Astrocyte (in vitro differentiated cells and primary cell): ENCODE data around the gene DHRS12. TPM values are rescaled to one million over a fixed set of nuclear protein-coding genes. Genes with fewer than 3 reads are reported as not detected.
A peak's percentile ranks its signal among the peaks of the same experiment; 100 is the strongest.

ENCODE experiments used
- DNase-seq: peaks from one replicate; pipeline ENCODE4 v3.0.0-alpha.2; 2010; ENCODE audit warnings: low read depth
- FAIRE-seq: peaks from 2 replicates; lab custom pipeline; 2011; peaks lifted over from hg19 to GRCh38; lab: Jason Lieb, UNC
- H2AFZ ChIP-seq: 2 replicates; pipeline ENCODE4 v1.6.0; 2012; ENCODE audit warnings: low read depth, low read length, inconsistent platforms
- H3K27ac ChIP-seq: 2 replicates; pipeline ENCODE4 v1.5.1; 2011; ENCODE audit warnings: low read depth, low read length, inconsistent platforms
- H3K27me3 ChIP-seq: 2 replicates; pipeline ENCODE4 v1.6.0; 2011; ENCODE audit warnings: low read length, inconsistent platforms; ENCODE audit not compliant: insufficient read depth
- H3K36me3 ChIP-seq: 2 replicates; pipeline ENCODE4 v1.5.1; 2011; ENCODE audit warnings: low read length, inconsistent platforms; ENCODE audit not compliant: insufficient read depth
- H3K4me1 ChIP-seq: 2 replicates; pipeline ENCODE4 v1.5.1; 2011; ENCODE audit warnings: low read length, inconsistent platforms; ENCODE audit not compliant: insufficient read depth
- H3K4me2 ChIP-seq: 2 replicates; pipeline ENCODE4 v1.6.0; 2012; ENCODE audit warnings: low read length, inconsistent platforms
- H3K4me3 ChIP-seq: 2 replicates; pipeline ENCODE4 v1.5.1; 2011; ENCODE audit warnings: low read depth, mild to moderate bottlenecking, low read length, inconsistent platforms; ENCODE audit not compliant: insufficient read depth
- H3K79me2 ChIP-seq: 2 replicates; pipeline ENCODE4 v1.6.0; 2012; ENCODE audit warnings: mild to moderate bottlenecking, low read length, inconsistent platforms; ENCODE audit not compliant: insufficient read depth
- H3K9ac ChIP-seq: 2 replicates; pipeline ENCODE4 v1.6.0; 2012; ENCODE audit warnings: mild to moderate bottlenecking, low read length, inconsistent platforms
- H3K9me3 ChIP-seq: 2 replicates; pipeline ENCODE4 v1.5.1; 2012; ENCODE audit warnings: low read depth, mild to moderate bottlenecking, low read length, inconsistent platforms; ENCODE audit not compliant: insufficient read depth
- H4K20me1 ChIP-seq: 2 replicates; pipeline ENCODE4 v1.6.0; 2012; ENCODE audit warnings: low read length, inconsistent platforms; ENCODE audit not compliant: insufficient read depth
- H3K27ac Mint-ChIP-seq: one replicate; pipeline ENCODE4 v1.8.0; 2021; ENCODE audit warnings: mild to moderate bottlenecking, mixed read lengths; ENCODE audit not compliant: unreplicated experiment
- H3K27me3 Mint-ChIP-seq: one replicate; pipeline ENCODE4 v1.8.0; 2021; ENCODE audit warnings: low read depth, mixed read lengths; ENCODE audit not compliant: unreplicated experiment
- H3K36me3 Mint-ChIP-seq: one replicate; pipeline ENCODE4 v1.8.0; 2021; ENCODE audit warnings: low read depth, mixed read lengths; ENCODE audit not compliant: unreplicated experiment
- H3K4me1 Mint-ChIP-seq: one replicate; pipeline ENCODE4 v1.8.0; 2021; ENCODE audit warnings: low read depth, mixed read lengths; ENCODE audit not compliant: unreplicated experiment
- H3K4me3 Mint-ChIP-seq: one replicate; pipeline ENCODE4 v1.8.0; 2021; ENCODE audit warnings: mild to moderate bottlenecking, moderate library complexity, mixed read lengths; ENCODE audit not compliant: unreplicated experiment
- H3K9me3 Mint-ChIP-seq: one replicate; pipeline ENCODE4 v1.8.0; 2021; ENCODE audit warnings: mild to moderate bottlenecking, mixed read lengths; ENCODE audit not compliant: unreplicated experiment
- CTCF ChIP-seq: IDR thresholded peaks from 2 replicates; pipeline ENCODE4 v1.5.1; 2011; ENCODE audit warnings: low read depth, mild to moderate bottlenecking, inconsistent platforms, low read length, moderate library complexity; ENCODE audit not compliant: insufficient read depth
- EZH2 ChIP-seq: IDR thresholded peaks from 2 replicates; pipeline ENCODE4 v1.6.1; 2012; ENCODE audit warnings: mild to moderate bottlenecking, low read length, inconsistent platforms; ENCODE audit not compliant: insufficient read depth
- total RNA-seq: library from RNA; stranded (reverse); gene quantifications from 2 replicates; pipeline ENCODE4 v1.2.1, GENCODE V29; 2021

Gene DHRS12
- total RNA-seq, 1 donor from 2014 or later, result 4.9 TPM

GRCh38 chr13:51816604-51817249 is 12.8 kb upstream of the DHRS12 start:
- H3K4me2 ChIP-seq, result no peak overlapping the region
- TF ChIP-seq CTCF (no peak), EZH2 (no peak)
- H3K27me3 ChIP-seq, result peaks cover 57% of the 10 kb centered on the region
- no peaks in the 10 kb centered on the region for H3K79me2 ChIP-seq
- no peaks in the 10 kb centered on the region for H3K4me1 ChIP-seq
- Mint-ChIP-seq H3K27me3 (peaks cover 44% of the 10 kb centered on the region), H3K27ac (no peak overlapping the region), H3K36me3 (no peaks in the 10 kb centered on the region), H3K4me3 (peak overlapping the region; percentile 47), H3K4me1 (peaks cover 5% of the 10 kb centered on the region), H3K9me3 (no peaks in the 10 kb centered on the region)
- no peak overlapping the region for H3K27ac ChIP-seq
- H2AFZ ChIP-seq, result no peak overlapping the region
- FAIRE-seq (no peak), DNase-seq (no peak)
- H3K4me3 ChIP-seq, result no peak overlapping the region
- H3K9ac ChIP-seq, result no peak overlapping the region
- H4K20me1 ChIP-seq, result no peaks in the 10 kb centered on the region
- H3K36me3 ChIP-seq, result no peaks in the 10 kb centered on the region
- H3K9me3 ChIP-seq, result no peaks in the 10 kb centered on the region

GRCh38 chr13:51815848-51816247 is 11.9 kb upstream of the DHRS12 start:
- no peaks in the 10 kb centered on the region for H3K36me3 Mint-ChIP-seq

More at GRCh38 chr13:51815848-51816247, 11.9 kb upstream of the DHRS12 start:
- Histone ChIP-seq H3K27me3 (peaks cover 51% of the 10 kb centered on the region), H3K27ac (no peak overlapping the region), H3K4me1 (no peaks in the 10 kb centered on the region), H2AFZ (no peak overlapping the region), H3K36me3 (no peaks in the 10 kb centered on the region), H3K9ac (no peak overlapping the region), H3K4me3 (no peak overlapping the region), H4K20me1 (no peaks in the 10 kb centered on the region), H3K79me2 (no peaks in the 10 kb centered on the region), H3K9me3 (no peaks in the 10 kb centered on the region), H3K4me2 (no peak overlapping the region)
- no peak overlapping the region for H3K4me3 Mint-ChIP-seq
- peaks cover 39% of the 10 kb centered on the region for H3K27me3 Mint-ChIP-seq
- H3K4me1 Mint-ChIP-seq, result peaks cover 10% of the 10 kb centered on the region
- TF ChIP-seq CTCF, result no peak
- no peaks in the 10 kb centered on the region for H3K9me3 Mint-ChIP-seq
- DNase-seq (no peak), FAIRE-seq (no peak)
- H3K27ac Mint-ChIP-seq, result no peak overlapping the region
